ENCODE data around the gene SLC25A27.

SLC25A27 gene

GRCh38 chr6:46651816-46652215, 959 bp upstream of the SLC25A27 start:
- DNase-seq: no peak

GRCh38 chr6:46652232-46652602, 558 bp upstream of the SLC25A27 start:
- no peak for DNase-seq

- DNase-seq: no peak
Observed at GRCh38 chr6:46653439-46654195, 842 bp downstream of the SLC25A27 start.

- no peak for DNase-seq
Observed at GRCh38 chr6:46655803-46656202, 3.0 kb downstream of the SLC25A27 start.

- DNase-seq: no peak
Observed at GRCh38 chr6:46657642-46658041, 4.9 kb downstream of the SLC25A27 start.

- no peak for DNase-seq
Observed at GRCh38 chr6:46661483-46661882, 8.7 kb downstream of the SLC25A27 start.

GRCh38 chr6:46667377-46667776, 14.6 kb downstream of the SLC25A27 start:
- no peak for DNase-seq

GRCh38 chr6:46674410-46674809, 21.6 kb downstream of the SLC25A27 start:
- no peak for DNase-seq

GRCh38 chr6:46676604-46677313, 24.0 kb downstream of the SLC25A27 start:
- no peak for DNase-seq

- DNase-seq: no peak
Observed at GRCh38 chr6:46677314-46677654, 24.5 kb downstream of the SLC25A27 start.

- no peak for DNase-seq
Observed at GRCh38 chr6:46684771-46685170, 32.0 kb downstream of the SLC25A27 start.

- DNase-seq: no peak
Observed at GRCh38 chr6:46687619-46688097, 34.9 kb downstream of the SLC25A27 start, which contains the start of gene TDRD6. TSS of gene TDRD6 (plus strand) at chr6:46687885. CDS start at chr6:46688129, 244 bp downstream.

GRCh38 chr6:46688117-46688965, 35.6 kb downstream of the SLC25A27 start:
- DNase-seq: no peak

GRCh38 chr6:46688966-46689335, 36.2 kb downstream of the SLC25A27 start:
- DNase-seq: no peak

GRCh38 chr6:46689657-46690056, 36.9 kb downstream of the SLC25A27 start:
- DNase-seq: no peak

- no peak for DNase-seq
Observed at GRCh38 chr6:46690141-46690755, 37.5 kb downstream of the SLC25A27 start.

GRCh38 chr6:46690911-46691451, 38.2 kb downstream of the SLC25A27 start:
- no peak for DNase-seq

- no peak for DNase-seq
Observed at GRCh38 chr6:46699970-46700369, 47.2 kb downstream of the SLC25A27 start.

GRCh38 chr6:46704562-46704961, 51.8 kb downstream of the SLC25A27 start:
- DNase-seq: no peak

- DNase-seq: no peak
Observed at GRCh38 chr6:46706464-46706863, 53.7 kb downstream of the SLC25A27 start.

GRCh38 chr6:46711491-46711890, 58.7 kb downstream of the SLC25A27 start:
- DNase-seq: no peak

GRCh38 chr6:46715141-46715540, 62.4 kb downstream of the SLC25A27 start:
- DNase-seq: no peak

GRCh38 chr6:46719099-46719498, 66.3 kb downstream of the SLC25A27 start:
- DNase-seq: no peak

Measured in SIG-M5 (cell line).